NB4 (cell line): ENCODE data around the gene RBM20.

Source experiments
- DNase-seq: peaks from one replicate; pipeline ENCODE4 v3.0.0; 2010; ENCODE audit warnings: low read depth
- H3K4me3 ChIP-seq: one replicate; pipeline ENCODE4 v1.5.1; 2011; ENCODE audit warnings: mild to moderate bottlenecking, low read depth, low read length, moderate library complexity
- MYC ChIP-seq: IDR thresholded peaks from 2 replicates; pipeline ENCODE4 v1.6.1; 2011; ENCODE audit warnings: low read depth, low read length
- POLR2A ChIP-seq: IDR thresholded peaks from 2 replicates; pipeline ENCODE4 v1.6.1; 2011; ENCODE audit warnings: mild to moderate bottlenecking; ENCODE audit not compliant: insufficient read length; ENCODE audit errors: extremely low read depth
- TF ChIP-seq, protein P1 (sequence below): IDR thresholded peaks from 2 replicates; pipeline ENCODE4 v1.6.1; 2011; ENCODE audit warnings: low read depth, low read length
- TF ChIP-seq, protein P2 (sequence below): IDR thresholded peaks from one replicate; pipeline ENCODE4 v1.5.1; 2012; ENCODE audit warnings: low read depth, low read length

The RBM20 gene

DNA sequence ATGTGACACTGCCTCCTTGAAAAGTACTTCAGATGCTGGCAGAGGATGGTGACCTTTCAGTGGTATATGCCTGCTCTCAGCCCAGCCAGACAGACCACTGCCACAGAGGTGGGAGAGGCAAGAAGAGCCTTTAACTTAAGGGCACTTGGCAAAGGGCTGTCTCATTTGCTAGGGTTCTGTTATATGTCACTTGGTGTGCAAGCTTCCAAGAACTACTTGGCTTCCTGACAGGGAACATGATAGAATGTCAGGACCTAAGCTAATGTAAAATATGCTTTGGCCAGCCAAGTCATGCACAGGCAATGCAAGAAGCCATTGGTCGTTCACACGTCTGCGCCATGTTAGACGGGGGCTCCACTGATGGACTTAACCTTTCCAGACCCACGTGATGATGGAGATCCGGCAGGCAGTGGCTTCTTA is 54.7 kb downstream of the RBM20 start:
- TF ChIP-seq, protein P1, sequence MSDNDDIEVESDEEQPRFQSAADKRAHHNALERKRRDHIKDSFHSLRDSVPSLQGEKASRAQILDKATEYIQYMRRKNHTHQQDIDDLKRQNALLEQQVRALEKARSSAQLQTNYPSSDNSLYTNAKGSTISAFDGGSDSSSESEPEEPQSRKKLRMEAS, result no peak
- no peak for TF ChIP-seq MYC
- TF ChIP-seq, protein P2, sequence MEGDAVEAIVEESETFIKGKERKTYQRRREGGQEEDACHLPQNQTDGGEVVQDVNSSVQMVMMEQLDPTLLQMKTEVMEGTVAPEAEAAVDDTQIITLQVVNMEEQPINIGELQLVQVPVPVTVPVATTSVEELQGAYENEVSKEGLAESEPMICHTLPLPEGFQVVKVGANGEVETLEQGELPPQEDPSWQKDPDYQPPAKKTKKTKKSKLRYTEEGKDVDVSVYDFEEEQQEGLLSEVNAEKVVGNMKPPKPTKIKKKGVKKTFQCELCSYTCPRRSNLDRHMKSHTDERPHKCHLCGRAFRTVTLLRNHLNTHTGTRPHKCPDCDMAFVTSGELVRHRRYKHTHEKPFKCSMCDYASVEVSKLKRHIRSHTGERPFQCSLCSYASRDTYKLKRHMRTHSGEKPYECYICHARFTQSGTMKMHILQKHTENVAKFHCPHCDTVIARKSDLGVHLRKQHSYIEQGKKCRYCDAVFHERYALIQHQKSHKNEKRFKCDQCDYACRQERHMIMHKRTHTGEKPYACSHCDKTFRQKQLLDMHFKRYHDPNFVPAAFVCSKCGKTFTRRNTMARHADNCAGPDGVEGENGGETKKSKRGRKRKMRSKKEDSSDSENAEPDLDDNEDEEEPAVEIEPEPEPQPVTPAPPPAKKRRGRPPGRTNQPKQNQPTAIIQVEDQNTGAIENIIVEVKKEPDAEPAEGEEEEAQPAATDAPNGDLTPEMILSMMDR, result no peak
- no peak for TF ChIP-seq POLR2A
- H3K4me3 ChIP-seq, result no peak overlapping the region
- no peak for DNase-seq

DNA sequence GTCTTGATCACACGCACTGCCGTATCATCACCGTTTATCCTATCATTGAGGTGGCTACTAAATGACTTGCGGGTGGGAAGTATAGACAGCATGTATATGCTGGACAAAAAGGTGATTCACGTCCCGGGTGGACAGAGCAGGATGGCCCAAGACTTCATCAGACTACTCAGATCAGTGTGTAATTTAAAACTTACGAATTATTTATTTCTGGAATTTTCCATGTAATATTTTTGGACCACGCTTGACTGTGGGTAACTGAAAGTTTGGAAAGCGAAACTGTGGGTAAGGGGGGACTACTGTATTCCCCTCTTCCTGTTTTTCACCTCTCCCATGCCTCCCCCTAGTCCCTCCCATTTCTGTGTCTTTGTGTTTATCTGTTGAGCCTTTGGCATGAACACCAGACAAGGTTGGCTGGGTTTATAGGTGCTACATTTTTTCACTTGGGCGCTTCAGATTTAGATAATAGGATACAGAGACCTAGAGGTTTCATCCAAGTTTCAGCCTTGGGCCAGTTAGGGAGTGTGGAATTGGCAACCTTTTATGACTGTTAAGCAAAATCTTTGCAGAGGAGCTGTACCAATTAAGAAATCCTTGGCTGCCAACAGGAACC is 55.8 kb downstream of the RBM20 start:
- peak; percentile 24 for DNase-seq
- TF ChIP-seq, protein P2, result no peak
- TF ChIP-seq POLR2A (no peak), MYC (no peak)
- TF ChIP-seq, protein P1, result no peak

DNA sequence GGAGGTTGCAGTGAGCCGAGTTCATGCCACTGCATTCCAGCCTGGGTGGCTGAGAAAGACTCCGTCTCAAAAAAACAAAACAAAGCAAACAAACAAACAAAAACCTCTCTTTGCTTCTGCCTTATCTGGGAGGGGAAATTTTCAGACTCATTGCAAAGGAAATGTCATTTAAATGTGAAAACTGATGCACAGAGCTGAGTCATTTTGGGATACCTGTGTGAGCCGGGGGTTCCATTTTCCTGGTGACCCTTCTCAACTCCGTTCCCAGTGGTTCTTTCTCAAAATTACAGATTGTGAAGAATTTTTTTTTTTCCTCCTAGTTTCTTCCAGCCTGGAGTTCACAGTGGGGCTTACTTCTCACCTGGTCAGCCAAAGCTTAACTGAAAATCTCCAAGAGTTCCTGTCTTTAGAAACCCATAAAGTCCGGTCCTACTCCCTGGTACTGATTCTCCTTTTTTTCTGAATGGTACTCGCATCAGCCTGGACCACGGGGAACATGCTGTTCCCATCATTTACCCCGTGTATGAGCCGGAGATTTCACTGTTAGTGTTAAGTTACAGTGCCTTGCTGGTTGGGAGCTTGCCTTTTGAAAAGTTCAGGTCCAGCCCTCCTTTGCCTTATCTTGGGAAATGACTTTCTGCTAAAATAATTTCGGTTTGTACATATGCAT is 56.9 kb downstream of the RBM20 start:
- TF ChIP-seq, protein P1, result no peak
- TF ChIP-seq, protein P2, result no peak
- TF ChIP-seq MYC (no peak), POLR2A (no peak)
- no peak for DNase-seq
- no peak overlapping the region for H3K4me3 ChIP-seq

More for the DNA sequence above, 55.8 kb downstream of the RBM20 start:
- H3K4me3 ChIP-seq, result no peak overlapping the region

- DNase-seq, result no peak
- TF ChIP-seq, protein P1, result no peak
- no peak for TF ChIP-seq MYC
- no peak for TF ChIP-seq POLR2A
- TF ChIP-seq, protein P2, result no peak
- no peak overlapping the region for H3K4me3 ChIP-seq
These were observed 57.5 kb downstream of the RBM20 start for GRCh38 chr10:110701617-110701971.

- TF ChIP-seq, protein P1, result no peak
- TF ChIP-seq, protein P2, result no peak
- TF ChIP-seq MYC, result no peak
- no peak overlapping the region for H3K4me3 ChIP-seq
- no peak for DNase-seq
These were observed 59.9 kb downstream of the RBM20 start for GRCh38 chr10:110704070-110704469.
